Endodermal cell (in vitro differentiated cells): Measurements from ENCODE around the gene KCNQ2. TPM values are rescaled to one million over a fixed set of nuclear protein-coding genes. Genes with fewer than 3 reads are reported as not detected.

Experiments
- DNase-seq: peaks from one replicate; pipeline ENCODE4 v3.0.0-alpha.2; 2017
- H3K27ac ChIP-seq: 2 replicates; pipeline ENCODE4 v1.5.1; 2013; ENCODE audit warnings: mild to moderate bottlenecking, low read depth, low read length, moderate library complexity
- H3K27me3 ChIP-seq: 2 replicates; pipeline ENCODE4 v1.6.1; 2013; ENCODE audit warnings: mild to moderate bottlenecking, low read length, moderate library complexity; ENCODE audit not compliant: insufficient read depth, control insufficient read depth, poor library complexity, severe bottlenecking
- H3K36me3 ChIP-seq: 2 replicates; pipeline ENCODE4 v1.7.0; 2013; ENCODE audit warnings: mild to moderate bottlenecking, low read length, moderate library complexity; ENCODE audit not compliant: control insufficient read depth, insufficient read depth
- H3K4me1 ChIP-seq: one replicate; pipeline ENCODE4 v1.7.0; 2013; ENCODE audit warnings: low read length; ENCODE audit not compliant: control insufficient read depth, insufficient read depth
- H3K4me3 ChIP-seq: 2 replicates; pipeline ENCODE4 v1.5.1; 2013; ENCODE audit warnings: mild to moderate bottlenecking, low read length, moderate library complexity
- H3K9ac ChIP-seq: 2 replicates; pipeline ENCODE4 v1.6.1; 2013; ENCODE audit warnings: mild to moderate bottlenecking, low read length, moderate library complexity; ENCODE audit not compliant: poor library complexity, severe bottlenecking; ENCODE audit errors: extremely low read depth
- H3K9me3 ChIP-seq: 2 replicates; pipeline ENCODE4 v1.6.1; 2013; ENCODE audit warnings: mild to moderate bottlenecking, low read length, moderate library complexity; ENCODE audit not compliant: control insufficient read depth
- H3K27ac Mint-ChIP-seq: 2 replicates; pipeline ENCODE4 v1.8.0; 2020; ENCODE audit warnings: mixed read lengths
- H3K27me3 Mint-ChIP-seq: 2 replicates; pipeline ENCODE4 v1.8.0; 2021; ENCODE audit warnings: mild to moderate bottlenecking, mixed read lengths; ENCODE audit not compliant: insufficient read depth
- H3K36me3 Mint-ChIP-seq: 2 replicates; pipeline ENCODE4 v1.8.0; 2020; ENCODE audit warnings: low read depth, mixed read lengths
- H3K4me1 Mint-ChIP-seq: 2 replicates; pipeline ENCODE4 v1.8.0; 2020; ENCODE audit warnings: mixed read lengths
- H3K4me3 Mint-ChIP-seq: 2 replicates; pipeline ENCODE4 v1.8.0; 2020; ENCODE audit warnings: mild to moderate bottlenecking, moderate library complexity, mixed read lengths
- H3K9me3 Mint-ChIP-seq: 2 replicates; pipeline ENCODE4 v1.8.0; 2020; ENCODE audit warnings: mild to moderate bottlenecking, mixed read lengths
- WGBS, 2 experiments: methylation state at CpG; one replicate each; pipeline versions ENCODE4 v1.1.5 to v1.1.7; 2013; ENCODE audit warnings: missing lambda C conversion rate in 2 of 2, mixed read lengths in 1 of 2; ENCODE audit not compliant: insufficient coverage in 1 of 2, insufficient read length in 1 of 2; 5-methylcytosine and 5-hydroxymethylcytosine counted together
- total RNA-seq, 2 donors: library from RNA; stranded (reverse); fragmentation: NEBNext Ultra II Directional in 1 of 2; extraction: Animal tissue kit (Norgen Biotek cat#: 25700) in 1 of 2; gene quantifications; 2 replicates in 1 of 2; 3 replicates in 1 of 2; pipeline ENCODE4 v1.2.1, GENCODE V29; 2021
- TF ChIP-seq, protein P1 (sequence below): fragments of 200-600 bp; sonication (generic); conservative IDR thresholded peaks from 2 replicates; pipeline ENCODE4 v1.5.0; 2021; ENCODE audit warnings: antibody characterized with exemption, mild to moderate bottlenecking

KCNQ2 gene
- total RNA-seq, 2 donors from 2014 or later: 36.4 to 62.8 TPM

DNA sequence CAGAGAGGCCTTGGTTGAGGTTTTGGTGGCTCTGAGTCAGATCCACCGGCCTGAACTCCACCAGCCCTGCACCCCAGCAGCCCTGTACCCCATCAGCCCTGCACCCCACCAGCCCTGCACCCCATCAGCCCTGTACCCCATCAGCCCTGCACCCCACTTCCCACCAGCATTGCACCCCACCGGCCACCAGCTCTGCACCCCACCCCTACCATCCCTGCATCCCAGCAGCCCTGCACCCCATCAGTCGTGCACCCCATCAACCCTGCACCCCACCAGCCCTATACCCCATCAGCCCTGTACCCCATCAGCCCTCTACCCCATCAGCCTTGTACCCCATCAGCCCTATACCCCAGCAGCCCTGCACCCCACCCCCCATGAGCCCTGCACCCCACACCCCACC lies 97.0 kb downstream of the KCNQ2 start:
- H3K36me3 ChIP-seq: no peaks in the 10 kb centered on the region
- no peak overlapping the region for H3K9ac ChIP-seq
- H3K27me3 Mint-ChIP-seq: no peaks in the 10 kb centered on the region
- H3K4me1 ChIP-seq: no peaks in the 10 kb centered on the region
- no peaks in the 10 kb centered on the region for H3K9me3 ChIP-seq
- no peak overlapping the region for H3K27ac Mint-ChIP-seq
- peaks cover 2% of the 10 kb centered on the region for H3K4me1 Mint-ChIP-seq
- no peaks in the 10 kb centered on the region for H3K36me3 Mint-ChIP-seq
- no peak for DNase-seq
- no peak overlapping the region for H3K4me3 ChIP-seq
- TF ChIP-seq, protein P1, sequence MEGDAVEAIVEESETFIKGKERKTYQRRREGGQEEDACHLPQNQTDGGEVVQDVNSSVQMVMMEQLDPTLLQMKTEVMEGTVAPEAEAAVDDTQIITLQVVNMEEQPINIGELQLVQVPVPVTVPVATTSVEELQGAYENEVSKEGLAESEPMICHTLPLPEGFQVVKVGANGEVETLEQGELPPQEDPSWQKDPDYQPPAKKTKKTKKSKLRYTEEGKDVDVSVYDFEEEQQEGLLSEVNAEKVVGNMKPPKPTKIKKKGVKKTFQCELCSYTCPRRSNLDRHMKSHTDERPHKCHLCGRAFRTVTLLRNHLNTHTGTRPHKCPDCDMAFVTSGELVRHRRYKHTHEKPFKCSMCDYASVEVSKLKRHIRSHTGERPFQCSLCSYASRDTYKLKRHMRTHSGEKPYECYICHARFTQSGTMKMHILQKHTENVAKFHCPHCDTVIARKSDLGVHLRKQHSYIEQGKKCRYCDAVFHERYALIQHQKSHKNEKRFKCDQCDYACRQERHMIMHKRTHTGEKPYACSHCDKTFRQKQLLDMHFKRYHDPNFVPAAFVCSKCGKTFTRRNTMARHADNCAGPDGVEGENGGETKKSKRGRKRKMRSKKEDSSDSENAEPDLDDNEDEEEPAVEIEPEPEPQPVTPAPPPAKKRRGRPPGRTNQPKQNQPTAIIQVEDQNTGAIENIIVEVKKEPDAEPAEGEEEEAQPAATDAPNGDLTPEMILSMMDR: no peak
- 88 to 100% methylated on average over 1 to 3 of the region's 3 CpGs for WGBS, 2 experiments
- no peaks in the 10 kb centered on the region for H3K27me3 ChIP-seq
- H3K9me3 Mint-ChIP-seq: no peaks in the 10 kb centered on the region
- no peak overlapping the region for H3K27ac ChIP-seq
- H3K4me3 Mint-ChIP-seq: no peak overlapping the region

- Histone ChIP-seq H3K9ac (no peak overlapping the region), H3K4me3 (no peak overlapping the region), H3K27me3 (no peaks in the 10 kb centered on the region), H3K36me3 (no peaks in the 10 kb centered on the region), H3K9me3 (no peaks in the 10 kb centered on the region), H3K27ac (no peak overlapping the region), H3K4me1 (no peaks in the 10 kb centered on the region)
- H3K4me3 Mint-ChIP-seq: no peak overlapping the region
- no peak for DNase-seq
- H3K9me3 Mint-ChIP-seq: no peaks in the 10 kb centered on the region
- no peaks in the 10 kb centered on the region for H3K36me3 Mint-ChIP-seq
- peaks cover 2% of the 10 kb centered on the region for H3K4me1 Mint-ChIP-seq
- TF ChIP-seq, protein P1: no peak
- no peak overlapping the region for H3K27ac Mint-ChIP-seq
- 83 to 84% methylated on average over 8 to 12 of the region's 12 CpGs for WGBS, 2 experiments
- no peaks in the 10 kb centered on the region for H3K27me3 Mint-ChIP-seq
These were observed 98.0 kb downstream of the KCNQ2 start for GRCh38 chr20:63374504-63374903.

- Histone ChIP-seq H3K9ac (no peak overlapping the region), H3K27ac (no peak overlapping the region), H3K36me3 (no peaks in the 10 kb centered on the region), H3K9me3 (no peaks in the 10 kb centered on the region), H3K4me3 (no peak overlapping the region), H3K4me1 (no peaks in the 10 kb centered on the region), H3K27me3 (no peaks in the 10 kb centered on the region)
- Mint-ChIP-seq H3K4me1 (peaks cover 2% of the 10 kb centered on the region), H3K4me3 (no peak overlapping the region), H3K9me3 (no peaks in the 10 kb centered on the region), H3K36me3 (no peaks in the 10 kb centered on the region), H3K27me3 (no peaks in the 10 kb centered on the region), H3K27ac (no peak overlapping the region)
- TF ChIP-seq, protein P1: no peak
- no peak for DNase-seq
- WGBS, 2 experiments: 92 to 97% methylated on average over 9 to 19 of the region's 19 CpGs
These were observed 98.5 kb downstream of the KCNQ2 start for GRCh38 chr20:63373996-63374395.
